UCSD-AML1 (cell line): ENCODE data around the gene UBXN1.
A peak's percentile ranks its signal among the peaks of the same experiment; 100 is the strongest.

ENCODE experiments used
- DNase-seq: peaks from one replicate; lab custom pipeline; 2025; ENCODE audit not compliant: unreplicated experiment; lab: John Stamatoyannopoulos, UW

The UBXN1 gene, protein sequence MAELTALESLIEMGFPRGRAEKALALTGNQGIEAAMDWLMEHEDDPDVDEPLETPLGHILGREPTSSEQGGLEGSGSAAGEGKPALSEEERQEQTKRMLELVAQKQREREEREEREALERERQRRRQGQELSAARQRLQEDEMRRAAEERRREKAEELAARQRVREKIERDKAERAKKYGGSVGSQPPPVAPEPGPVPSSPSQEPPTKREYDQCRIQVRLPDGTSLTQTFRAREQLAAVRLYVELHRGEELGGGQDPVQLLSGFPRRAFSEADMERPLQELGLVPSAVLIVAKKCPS

DNA sequence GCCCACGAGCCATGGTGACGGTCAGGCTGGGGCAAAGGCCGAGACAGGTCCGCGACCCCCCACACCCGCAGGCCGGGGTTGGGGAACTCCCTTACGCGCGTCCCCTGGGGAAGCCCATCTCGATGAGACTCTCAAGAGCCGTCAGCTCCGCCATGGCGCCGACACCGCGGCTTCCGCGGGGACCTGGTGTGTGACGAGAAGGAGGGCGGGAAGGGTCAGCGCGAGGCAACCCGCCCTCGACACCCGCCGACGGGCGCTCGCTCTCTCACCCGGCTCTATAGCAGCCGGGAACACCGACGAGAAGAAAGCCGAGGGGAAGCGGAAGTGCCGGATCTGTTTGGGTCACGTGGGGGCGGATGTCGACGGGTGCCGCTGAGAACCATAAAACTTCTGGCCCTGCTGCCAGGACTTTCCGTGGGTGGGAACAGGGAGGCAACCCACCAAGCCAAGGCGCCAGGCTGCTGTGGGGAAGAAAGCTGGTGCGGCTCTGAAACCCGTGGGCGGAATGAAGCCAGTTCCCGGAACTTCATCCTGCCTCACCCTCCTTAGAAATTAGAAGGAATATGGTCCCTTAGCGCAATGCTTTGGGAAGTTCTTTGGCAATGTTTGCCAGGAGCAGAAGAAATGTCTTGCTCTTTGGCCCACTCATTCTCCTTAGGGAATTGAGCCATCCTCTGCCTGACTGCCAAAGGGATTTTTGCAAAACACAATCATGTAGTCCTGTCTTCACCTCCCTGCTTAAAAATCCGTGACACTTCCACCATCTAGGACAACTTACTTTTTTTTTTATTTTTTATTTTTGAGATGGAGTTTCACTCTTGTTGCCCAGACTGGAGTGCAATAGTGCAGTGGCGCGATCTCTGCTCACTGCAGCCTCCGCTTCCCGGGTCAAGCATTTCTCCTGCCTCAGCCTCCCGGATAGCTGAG, at the start of gene UBXN1:
UBXN1 (minus strand) TSS at position 304 of the 927 bp plus-strand sequence; CDS start at position 154, 150 bp downstream.
- peak; percentile 83 for DNase-seq

DNA sequence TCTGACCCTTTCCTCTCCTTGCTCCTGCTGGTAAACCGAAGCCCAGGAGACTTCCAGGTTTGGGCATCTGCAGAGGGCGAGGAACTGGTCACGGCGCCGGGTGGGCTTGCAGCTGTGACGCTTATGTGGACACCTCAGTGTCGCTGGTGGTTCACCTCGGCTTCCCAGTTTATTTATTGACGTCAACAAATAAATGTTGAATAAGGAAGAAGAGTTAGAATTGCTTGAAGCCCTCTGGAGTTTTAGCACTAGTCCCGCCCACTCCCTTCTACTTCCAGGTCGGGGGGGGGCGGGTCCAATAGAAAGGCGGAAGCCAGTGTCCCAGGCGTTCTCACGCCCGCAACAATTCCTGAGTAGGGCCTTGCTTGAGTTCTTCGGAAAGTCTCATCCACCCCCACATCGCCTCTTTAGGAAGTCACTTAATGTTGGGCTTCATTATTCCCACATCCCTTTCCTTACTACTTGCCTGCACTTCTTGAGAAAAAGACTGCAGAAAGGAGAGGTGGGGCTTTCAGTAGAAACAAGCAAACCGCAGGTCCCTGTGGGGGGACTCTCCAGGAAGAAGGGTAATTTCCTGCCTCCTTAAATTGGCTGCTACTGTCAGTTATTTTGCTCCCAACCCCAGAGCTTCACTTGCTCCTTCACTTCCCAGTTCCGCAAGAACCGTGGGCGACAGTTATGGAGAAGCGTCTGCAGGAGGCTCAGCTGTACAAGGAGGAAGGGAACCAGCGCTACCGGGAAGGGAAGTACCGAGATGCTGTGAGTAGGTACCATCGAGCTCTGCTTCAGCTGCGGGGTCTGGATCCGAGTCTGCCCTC, 49.5 kb upstream of the UBXN1 start, which contains the start of gene TTC9C:
TTC9C (plus strand) TSS at position 316 of the 818 bp plus-strand sequence; CDS start at position 679, 363 bp downstream.
- DNase-seq: peak; percentile 83

DNA sequence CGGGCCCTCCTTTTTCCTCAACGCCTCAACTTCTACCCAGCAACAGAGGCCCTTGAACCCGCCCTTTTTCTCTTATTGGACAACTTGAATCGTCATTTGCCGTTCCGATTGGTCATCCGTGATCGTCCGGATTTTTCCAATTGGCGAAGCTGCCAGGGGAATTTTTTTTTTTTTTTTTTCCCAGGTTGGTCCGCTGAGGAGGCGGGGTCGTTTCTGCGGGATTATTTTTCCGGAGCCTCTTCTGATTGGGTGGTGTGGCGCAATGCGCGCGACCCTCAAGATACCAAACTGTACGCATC, 48.9 kb upstream of the UBXN1 start:
- peak; percentile 87 for DNase-seq

DNA sequence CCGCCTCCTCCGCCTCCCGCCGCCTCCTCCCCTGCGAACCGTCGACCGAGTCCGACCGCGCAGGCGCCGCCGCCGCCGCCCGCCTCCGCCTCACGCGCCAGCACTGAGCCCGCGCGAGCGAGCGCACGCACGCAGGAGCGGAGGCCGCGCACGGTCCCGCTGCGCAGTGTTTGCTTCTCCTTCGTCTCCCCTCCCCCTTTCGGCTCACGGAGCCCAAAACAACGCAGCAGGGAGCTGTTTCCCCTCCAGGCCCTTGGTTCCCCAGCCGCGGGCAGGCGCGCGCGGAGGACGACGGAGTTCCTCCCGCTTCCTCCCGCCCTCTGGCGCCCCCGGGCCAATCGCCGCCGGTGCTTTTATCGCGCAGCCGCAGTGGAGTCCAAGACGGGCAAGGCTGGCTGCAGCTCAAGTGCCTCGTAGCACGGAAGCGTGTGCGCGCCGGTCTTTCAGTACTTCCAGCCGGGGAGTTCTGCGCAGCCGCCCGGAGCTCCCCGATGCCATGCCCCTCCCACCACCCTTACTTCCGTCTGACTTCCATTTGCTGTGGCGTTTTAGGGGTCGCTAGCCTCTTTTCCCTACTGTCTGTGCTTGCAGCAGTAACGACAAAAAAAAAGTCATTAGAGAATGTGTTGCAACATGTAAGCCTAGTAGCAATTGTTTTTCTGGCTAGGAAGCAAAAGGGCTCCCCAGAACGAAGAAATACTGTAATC, 48.4 kb upstream of the UBXN1 start, which contains the start of gene HNRNPUL2:
HNRNPUL2 (minus strand) TSS at position 293 of the 707 bp plus-strand sequence. CDS start 301 bp downstream, outside the sequence.
- DNase-seq: peak; percentile 99

DNA sequence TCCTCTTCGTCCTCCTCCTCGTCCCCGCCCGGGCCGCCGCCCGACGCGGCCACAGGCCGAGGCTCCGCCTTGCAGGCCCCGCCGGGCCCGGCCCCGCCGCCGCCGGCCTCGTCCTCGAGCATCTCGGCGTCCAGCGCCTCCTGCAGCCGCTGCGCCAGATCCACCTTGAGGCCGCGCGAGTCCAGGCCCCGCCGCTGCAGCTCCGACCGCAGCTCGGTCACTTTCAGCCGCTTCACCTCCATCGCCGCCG, 48.0 kb upstream of the UBXN1 start:
- no peak for DNase-seq

GRCh38 chr11:62726156-62726914, 47.5 kb upstream of the UBXN1 start:
- DNase-seq: no peak

DNA sequence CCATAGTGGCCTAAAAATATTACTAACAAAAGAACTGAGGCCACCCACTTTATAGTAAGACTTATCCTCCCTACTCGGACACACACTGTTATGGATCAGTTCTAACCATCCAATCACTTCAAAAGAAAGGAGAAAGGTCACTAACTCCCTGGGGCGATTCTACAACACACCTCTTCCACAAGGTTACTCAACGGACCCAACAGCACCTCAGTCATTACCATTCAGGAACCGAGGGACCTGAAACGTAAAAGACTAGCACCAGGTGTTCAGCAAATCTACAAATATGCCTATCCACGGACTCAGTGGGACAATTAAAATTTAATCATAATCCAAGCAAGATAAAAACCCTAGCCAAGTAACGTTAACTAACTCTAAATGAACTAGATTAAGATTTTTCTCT, 46.8 kb upstream of the UBXN1 start:
- DNase-seq: no peak

- no peak for DNase-seq
These were observed 45.3 kb upstream of the UBXN1 start for GRCh38 chr11:62724171-62724570.

GRCh38 chr11:62721994-62722393, 43.1 kb upstream of the UBXN1 start:
- no peak for DNase-seq

DNA sequence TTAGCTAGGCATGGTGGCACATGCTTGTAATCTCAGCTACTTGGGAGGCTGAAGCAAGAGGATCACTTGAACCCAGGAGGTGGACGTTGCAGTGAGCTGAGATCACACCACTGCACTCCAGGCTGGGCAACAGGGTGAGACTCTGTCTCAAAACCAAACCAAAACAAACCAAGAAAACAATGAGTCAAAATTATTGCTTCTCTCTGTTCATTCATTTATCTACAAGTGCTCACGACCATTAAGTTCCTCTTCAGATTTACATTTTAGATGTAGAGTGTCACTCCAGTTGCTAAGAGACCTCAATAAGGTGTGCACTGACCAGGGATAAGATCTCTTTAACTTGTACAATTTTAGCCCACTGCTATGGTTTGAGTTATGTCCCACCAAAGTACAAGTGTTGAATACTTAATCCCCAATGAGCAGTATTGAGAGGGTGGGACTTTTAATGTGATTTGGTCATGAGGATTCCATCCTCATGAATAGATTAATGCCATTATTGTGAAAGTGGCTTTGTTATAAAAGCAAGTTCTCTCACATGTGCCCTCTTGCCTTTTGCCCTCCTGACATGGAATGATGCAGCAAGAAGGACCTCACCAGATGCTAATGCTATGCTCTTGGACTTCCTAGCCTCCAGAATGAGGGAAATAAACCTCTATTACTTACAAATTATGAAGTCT, 40.6 kb upstream of the UBXN1 start:
- no peak for DNase-seq

GRCh38 chr11:62716816-62717215, 37.9 kb upstream of the UBXN1 start:
- no peak for DNase-seq

DNA sequence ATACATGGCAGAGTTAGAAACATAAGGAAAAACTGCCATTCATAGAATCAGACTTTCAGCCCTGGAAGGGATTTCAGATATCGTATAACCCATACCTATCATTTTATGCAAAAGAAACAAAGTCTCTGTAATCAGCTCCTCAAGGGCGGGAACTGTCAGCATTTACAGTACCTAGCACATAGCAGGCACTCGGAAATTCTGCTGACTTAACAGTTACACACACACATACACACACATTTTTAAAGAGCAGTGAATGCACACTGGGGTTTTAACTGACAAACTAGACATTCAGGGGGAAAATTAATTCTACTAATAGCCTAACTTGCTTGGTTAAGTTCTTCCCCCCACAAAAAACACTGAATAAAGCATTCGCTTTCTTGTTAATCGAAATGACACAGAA, 37.3 kb upstream of the UBXN1 start:
- no peak for DNase-seq

- no peak for DNase-seq
These were observed 36.6 kb upstream of the UBXN1 start for GRCh38 chr11:62715150-62716130.

- no peak for DNase-seq
These were observed 34.5 kb upstream of the UBXN1 start for GRCh38 chr11:62713343-62713742.

GRCh38 chr11:62712861-62713260, 34.0 kb upstream of the UBXN1 start:
- DNase-seq: no peak

DNA sequence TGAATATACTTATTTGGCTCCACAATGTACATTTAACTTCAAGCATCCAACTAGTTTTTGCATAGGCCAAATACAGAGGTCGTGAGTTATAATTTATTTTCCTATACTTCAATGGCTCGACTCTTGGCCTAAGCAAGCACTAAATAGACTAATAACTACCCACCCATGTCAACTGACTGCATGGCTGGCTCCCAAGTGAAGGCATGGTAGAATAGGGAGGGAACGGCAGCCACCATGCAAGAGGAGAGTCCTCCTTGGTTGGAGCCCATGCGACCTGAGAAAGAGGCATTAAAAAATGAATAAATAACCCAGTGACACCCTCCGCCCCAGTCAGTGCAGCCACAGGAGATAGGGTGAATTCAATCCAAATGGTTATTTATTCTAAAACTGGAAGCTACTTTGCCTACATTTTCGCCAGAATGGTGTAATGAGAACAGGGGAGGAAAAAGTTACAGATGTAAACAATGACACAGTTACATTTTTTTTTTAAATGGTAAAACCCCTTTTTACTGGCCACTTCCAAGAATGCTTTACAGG, 33.5 kb upstream of the UBXN1 start:
- DNase-seq: no peak

DNA sequence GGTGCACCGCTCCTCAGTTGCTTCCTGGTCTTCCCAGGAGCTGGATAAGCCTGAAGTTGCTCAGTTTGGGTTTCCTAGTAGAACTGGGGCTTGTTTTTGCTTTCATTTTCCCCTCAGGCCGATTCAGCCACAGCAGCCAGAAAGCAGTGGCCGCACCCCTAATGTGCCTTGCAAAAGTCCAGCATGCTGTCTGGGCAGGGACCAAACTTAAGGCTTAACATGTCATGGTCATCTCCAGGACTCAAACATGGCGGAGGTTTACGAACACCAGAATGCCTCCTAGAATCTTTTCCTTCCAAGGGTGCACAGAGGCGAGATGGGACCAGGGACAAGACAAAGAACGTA, 31.1 kb upstream of the UBXN1 start:
- DNase-seq: no peak
